GM19452 (cell line): ENCODE results near the gene METTL15.
"Not testable (repeated sequence)": the region's sequence is repeated elsewhere in the genome, so short reads cannot be mapped to it uniquely, and the experiment has no call there.

Experiments
- ATAC-seq: cut with Tn5 transposase; IDR thresholded peaks from one replicate; pipeline ENCODE4 v1.9.1; 2021; ENCODE audit not compliant: unreplicated experiment

The METTL15 gene

GRCh38 chr11:28176351-28176750 is 68.2 kb downstream of the METTL15 start:
- no peak for ATAC-seq

- ATAC-seq: no peak
These were observed 87.3 kb downstream of the METTL15 start for GRCh38 chr11:28195449-28195848.

GRCh38 chr11:28209906-28210305 is 101.7 kb downstream of the METTL15 start:
- no peak for ATAC-seq

GRCh38 chr11:28222063-28222462 is 113.9 kb downstream of the METTL15 start:
- not testable (repeated sequence) for ATAC-seq

- no peak for ATAC-seq
These were observed 115.4 kb downstream of the METTL15 start for GRCh38 chr11:28223577-28223976.

- no peak for ATAC-seq
These were observed 115.8 kb downstream of the METTL15 start for GRCh38 chr11:28223994-28224393.

GRCh38 chr11:28227460-28227859 is 119.3 kb downstream of the METTL15 start:
- ATAC-seq: no peak

GRCh38 chr11:28228196-28228895 is 120.2 kb downstream of the METTL15 start:
- no peak for ATAC-seq

- ATAC-seq: no peak
These were observed 123.3 kb downstream of the METTL15 start for GRCh38 chr11:28231475-28231874.

- no peak for ATAC-seq
These were observed 124.5 kb downstream of the METTL15 start for GRCh38 chr11:28232649-28233048.

- ATAC-seq: no peak
These were observed 133.6 kb downstream of the METTL15 start for GRCh38 chr11:28241760-28242159.

GRCh38 chr11:28242596-28242995 is 134.4 kb downstream of the METTL15 start:
- no peak for ATAC-seq

- ATAC-seq: no peak
These were observed 134.9 kb downstream of the METTL15 start for GRCh38 chr11:28243061-28243460.

- no peak for ATAC-seq
These were observed 135.4 kb downstream of the METTL15 start for GRCh38 chr11:28243581-28243980.

GRCh38 chr11:28245131-28245530 is 136.9 kb downstream of the METTL15 start:
- no peak for ATAC-seq

GRCh38 chr11:28250192-28250591 is 142.0 kb downstream of the METTL15 start:
- ATAC-seq: peak; percentile 69

- no peak for ATAC-seq
These were observed 143.1 kb downstream of the METTL15 start for GRCh38 chr11:28251257-28251656.

- no peak for ATAC-seq
These were observed 149.6 kb downstream of the METTL15 start for GRCh38 chr11:28257761-28258160.

- no peak for ATAC-seq
These were observed 151.1 kb downstream of the METTL15 start for GRCh38 chr11:28259177-28259843.

GRCh38 chr11:28268925-28269324 is 160.7 kb downstream of the METTL15 start:
- no peak for ATAC-seq

GRCh38 chr11:28269586-28269985 is 161.4 kb downstream of the METTL15 start:
- no peak for ATAC-seq

- not testable (repeated sequence) for ATAC-seq
These were observed 164.1 kb downstream of the METTL15 start for GRCh38 chr11:28272247-28272646.

- no peak for ATAC-seq
These were observed 166.0 kb downstream of the METTL15 start for GRCh38 chr11:28274216-28274615.
